Heart right ventricle (tissue), 16 donors: Measurements from ENCODE around the gene PCK1. TPM values are rescaled to one million over a fixed set of nuclear protein-coding genes. Genes with fewer than 3 reads are reported as not detected.

Experiments
- ATAC-seq, 8 donors: fragments of 200-7000 bp; cut with Tn5 transposase; one replicate each; pipeline ENCODE4 v1.9.1; 2020; ENCODE audit warnings: mild to moderate bottlenecking in 8 of 8, moderate library complexity in 8 of 8, moderate number of reproducible peaks in 1 of 8
- DNase-seq, 2 donors: peaks; one replicate each; pipeline ENCODE4 v3.0.0-alpha.2; 2020
- H3K27ac ChIP-seq, 10 donors: fragments of 200-600 bp; sonication (generic) in 2 of 10; one replicate each; pipeline versions ENCODE4 v1.5.0 to v1.8.0; 2020 to 2022; ENCODE audit warnings: mild to moderate bottlenecking in 3 of 10
- H3K27me3 ChIP-seq, 7 donors: fragments of 200-600 bp; one replicate each; pipeline ENCODE4 v1.8.0; 2021 to 2022; ENCODE audit warnings: mild to moderate bottlenecking in 2 of 7
- H3K36me3 ChIP-seq, 9 donors: fragments of 200-600 bp; sonication (generic) in 1 of 9; one replicate each; pipeline versions ENCODE4 v1.5.0 to v1.8.0; 2020 to 2022; ENCODE audit warnings: mild to moderate bottlenecking in 2 of 9
- H3K4me1 ChIP-seq, 9 donors: fragments of 200-600 bp; sonication (generic) in 1 of 9; one replicate each; pipeline versions ENCODE4 v1.5.0 to v1.8.0; 2020 to 2022; ENCODE audit warnings: mild to moderate bottlenecking in 4 of 9
- H3K4me3 ChIP-seq, 10 donors: fragments of 200-600 bp; sonication (generic) in 2 of 10; one replicate each; pipeline versions ENCODE4 v1.5.0 to v1.8.0; 2020 to 2022; ENCODE audit warnings: mild to moderate bottlenecking in 7 of 10, moderate library complexity in 2 of 10
- H3K9me3 ChIP-seq, 11 donors: fragments of 200-600 bp in 10 of 11; sonication (generic) in 2 of 11; one replicate each; pipeline versions ENCODE4 v1.5.0 to v1.8.0; 2013 to 2022; ENCODE audit warnings: mild to moderate bottlenecking in 2 of 11, control low read depth in 1 of 11, moderate library complexity in 1 of 11
- WGBS, 2 donors: extraction: QIAGEN DNeasy Blood & Tissue Kit; methylation state at CpG; one replicate each; pipeline ENCODE4 v1.1.7; 2013; ENCODE audit warnings: inconsistent platforms in 1 of 2; 5-methylcytosine and 5-hydroxymethylcytosine counted together
- intact Hi-C, 10 donors: fragments of 100-400 bp; cut with DNase I; formaldehyde crosslinking; loops; one replicate each; pipeline versions ENCODE4 v1.11.1 to v1.14.2; 2022
- polyA plus RNA-seq, 2 donors: library from polyadenylated mRNA; stranded (reverse); fragments of 200-250 nt; gene quantifications; one replicate each; pipeline ENCODE4 v1.2.3, GENCODE V29; 2013
- total RNA-seq, 10 donors: library from RNA; stranded (reverse); fragmentation: NEBNext Ultra II Directional in 3 of 10; extraction: Animal tissue kit (Norgen Biotek cat#: 25700) in 3 of 10; gene quantifications; one replicate each; pipeline versions ENCODE4 v1.2.1 to v1.2.4, GENCODE V29; 2021 to 2023
- TF ChIP-seq, protein P1 (sequence below), 9 donors: fragments of 200-600 bp; sonication (generic) in 2 of 9; IDR thresholded peaks; one replicate each; pipeline versions ENCODE4 v1.5.0 to v1.8.0; 2021 to 2022; ENCODE audit warnings: antibody characterized with exemption in 9 of 9, mild to moderate bottlenecking in 5 of 9, moderate library complexity in 1 of 9
- donor health status: Arrhythmogenic right ventricular cardiomyopathy.
- donor health status: ischemic (EF 13 %, LVEDD 7.1; RV severe dilation, severe dysfunction).
- donor health status: healthy with polysubstance abuse.
- donor health status: DM: no; HTN: yes; CAD: no.
- donor health status: DM: no; HTN: no; CAD: no.
- donor health status: ischemic (EF 25% LVEDD 6.9; RV normal size, moderate dysfunction).
- donor health status: ischemic (EF 25% LVEDD 5.7; RV mildly dilated, moderate dysfunction).
- donor health status: healthy.
- donor health status: DM: yes; HTN: yes; CAD: no.
- donor health status: Ischemic cardiomyopathy.
- donor health status: ischemic (EF 35%, LVEDD 5.7; RV mildly dilated, moderate dysfunction).
- donor health status: nonischemic (EF 11% LVEDD 7.7; RV severe dilation, severe dysfunction).
- donor health status: DM: yes; HTN: yes; CAD: no.
- donor health status: PGD.
- donor health status: ischemic (EF 29% LVEDD 5.4; RV normal size, mild dysfunction).
- donor health status: nonischemic (EF 23%, LVEDD 6.1; RV moderate dilation, normal function).

PCK1 gene
- total and polyA plus RNA-seq, 12 donors: 0.15 to 8.5 (median 0.72) TPM; not detected in 2

DNA sequence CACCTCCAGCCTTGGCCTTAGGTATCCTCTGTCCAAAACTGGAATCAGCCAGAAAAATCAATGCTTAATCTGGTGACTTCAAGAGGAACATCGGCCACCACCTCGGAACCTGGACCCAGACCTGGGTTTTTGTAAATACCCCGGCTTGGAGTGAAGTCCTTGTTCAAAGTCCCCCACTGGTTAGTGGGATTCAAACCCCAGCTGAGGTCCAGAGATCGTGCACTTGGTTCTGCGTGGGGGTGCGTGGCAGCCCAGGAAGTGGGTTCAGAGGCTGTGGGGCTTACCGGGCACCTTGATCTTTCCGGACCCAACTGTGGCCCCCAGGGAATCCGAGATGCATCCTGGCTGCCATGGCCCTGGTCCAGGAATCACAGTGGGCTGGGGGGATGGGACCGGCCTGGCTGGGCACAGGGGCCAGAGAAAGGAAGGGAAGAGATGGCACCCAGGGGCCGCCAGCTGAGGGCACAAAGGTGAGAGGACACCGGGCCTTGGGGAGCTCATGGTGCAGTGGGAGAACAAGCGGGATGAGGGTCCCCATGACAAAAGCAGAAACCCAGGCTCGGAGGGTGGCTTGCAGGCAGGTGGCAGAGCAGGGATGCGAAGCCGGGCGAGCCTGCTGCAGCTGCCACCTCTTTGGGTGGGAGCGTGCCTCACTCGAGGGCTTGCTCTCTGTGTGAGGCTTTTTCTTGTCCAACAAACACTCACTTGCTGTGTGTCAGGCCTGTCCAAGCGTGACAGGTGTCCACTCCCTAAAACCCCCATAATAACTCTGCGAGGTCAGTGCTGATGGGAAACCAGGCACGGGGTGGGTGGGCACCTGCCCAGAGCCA is 31.6 kb downstream of the PCK1 start:
- TF ChIP-seq, protein P1, sequence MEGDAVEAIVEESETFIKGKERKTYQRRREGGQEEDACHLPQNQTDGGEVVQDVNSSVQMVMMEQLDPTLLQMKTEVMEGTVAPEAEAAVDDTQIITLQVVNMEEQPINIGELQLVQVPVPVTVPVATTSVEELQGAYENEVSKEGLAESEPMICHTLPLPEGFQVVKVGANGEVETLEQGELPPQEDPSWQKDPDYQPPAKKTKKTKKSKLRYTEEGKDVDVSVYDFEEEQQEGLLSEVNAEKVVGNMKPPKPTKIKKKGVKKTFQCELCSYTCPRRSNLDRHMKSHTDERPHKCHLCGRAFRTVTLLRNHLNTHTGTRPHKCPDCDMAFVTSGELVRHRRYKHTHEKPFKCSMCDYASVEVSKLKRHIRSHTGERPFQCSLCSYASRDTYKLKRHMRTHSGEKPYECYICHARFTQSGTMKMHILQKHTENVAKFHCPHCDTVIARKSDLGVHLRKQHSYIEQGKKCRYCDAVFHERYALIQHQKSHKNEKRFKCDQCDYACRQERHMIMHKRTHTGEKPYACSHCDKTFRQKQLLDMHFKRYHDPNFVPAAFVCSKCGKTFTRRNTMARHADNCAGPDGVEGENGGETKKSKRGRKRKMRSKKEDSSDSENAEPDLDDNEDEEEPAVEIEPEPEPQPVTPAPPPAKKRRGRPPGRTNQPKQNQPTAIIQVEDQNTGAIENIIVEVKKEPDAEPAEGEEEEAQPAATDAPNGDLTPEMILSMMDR (IDR thresholded peaks at IDR 0.05): no peak
- peaks cover 0 to 19% (median 4%) of the 10 kb centered on the region in 7 donors for H3K27me3 ChIP-seq
- H3K27ac ChIP-seq: no peak overlapping the region
- ATAC-seq: no peak
- intact Hi-C loops: loop anchor here in 6 of 10 donors (2.0 to 10.0 kb wide), 3 partner anchors 78 to 218 kb away; no protein-coding TSS in a partner anchor
- no peak for DNase-seq
- WGBS, 2 donors: 85 to 86% methylated on average over 22 of the region's 22 CpGs
- no peaks in the 10 kb centered on the region for H3K36me3 ChIP-seq
- no peak overlapping the region for H3K4me3 ChIP-seq
- peaks cover 0 to 14% (median 7%) of the 10 kb centered on the region in 9 donors for H3K4me1 ChIP-seq
- peaks cover 0 to 8% (median 6%) of the 10 kb centered on the region in 11 donors for H3K9me3 ChIP-seq

DNA sequence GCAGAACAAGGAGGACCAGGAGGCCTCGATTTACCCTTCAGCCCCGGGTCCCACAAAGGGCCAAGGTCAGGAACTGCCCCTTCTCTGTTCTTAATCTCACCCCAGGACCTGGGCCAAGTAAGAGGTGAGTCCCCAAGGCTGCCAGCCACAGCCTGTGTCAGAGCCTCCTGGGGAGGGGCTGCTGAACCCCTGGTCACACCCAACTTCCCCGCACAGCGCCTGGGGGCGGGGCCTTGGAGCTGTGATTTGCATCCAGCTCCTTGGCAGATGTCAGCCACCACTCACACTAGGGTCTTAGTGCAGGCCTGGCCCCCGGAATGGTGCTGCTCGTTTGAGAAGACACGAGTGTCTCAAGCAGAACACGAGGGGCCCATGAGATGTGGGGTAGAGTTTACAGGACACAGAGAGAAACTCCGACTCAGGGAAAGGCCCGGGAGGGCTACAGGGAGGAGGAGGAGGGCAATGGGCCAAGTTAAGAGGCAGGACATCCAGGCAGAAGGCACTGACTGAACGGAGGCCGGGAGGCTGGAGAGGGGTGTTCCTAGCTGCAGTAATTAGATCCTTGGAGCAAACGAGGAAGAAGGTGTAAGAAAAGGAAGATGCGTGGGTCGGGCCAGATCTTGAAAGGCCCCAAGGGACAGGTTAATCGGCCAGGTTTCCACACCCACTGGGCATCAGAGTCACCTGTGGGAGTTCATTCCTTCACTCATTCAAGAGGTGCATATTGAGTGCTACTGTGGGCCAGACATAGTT is 32.4 kb downstream of the PCK1 start:
- DNase-seq: no peak
- TF ChIP-seq, protein P1 (IDR thresholded peaks at IDR 0.05): no peak

DNA sequence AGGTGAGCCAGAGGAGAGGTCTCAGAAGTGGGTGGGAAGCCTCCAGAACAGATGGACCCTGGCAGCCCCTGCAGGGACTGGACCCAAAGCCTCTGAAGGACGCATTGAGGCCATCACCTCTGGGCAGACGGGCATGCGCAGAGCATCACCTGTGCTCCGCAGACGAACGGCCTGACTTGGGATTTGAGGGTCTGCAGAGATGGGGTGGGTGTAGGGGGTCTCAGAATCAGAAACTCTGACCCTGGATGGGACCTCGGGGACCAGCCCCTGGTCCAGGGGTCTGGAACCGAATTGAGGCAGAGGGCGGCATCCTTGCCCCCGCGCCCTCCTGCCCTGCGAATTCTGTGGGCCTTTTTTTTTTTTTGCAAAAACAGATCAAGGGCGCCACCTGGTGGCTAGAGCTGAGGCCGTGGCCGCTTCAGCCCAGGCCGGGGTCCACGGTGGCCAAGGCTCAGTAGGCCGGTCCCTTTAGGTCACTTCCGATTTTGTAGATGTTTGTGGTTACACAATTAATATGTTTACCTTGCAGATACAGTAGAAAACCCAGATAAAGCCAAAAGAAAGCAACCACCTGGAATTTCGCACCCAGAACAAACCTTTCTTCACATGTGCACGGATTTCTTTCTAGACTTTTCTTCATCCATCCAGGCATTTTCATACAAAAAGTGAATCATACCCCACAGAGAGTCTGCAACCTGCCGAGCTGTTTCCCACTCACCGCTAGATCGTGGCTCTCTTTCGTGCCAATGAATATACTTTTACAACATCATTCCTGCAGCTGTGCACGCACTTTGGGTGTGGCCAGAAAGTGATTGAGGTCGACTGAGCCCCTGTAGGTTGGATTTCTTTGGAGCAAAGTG is 33.4 kb downstream of the PCK1 start:
- no peaks in the 10 kb centered on the region for H3K36me3 ChIP-seq
- TF ChIP-seq, protein P1 (IDR thresholded peaks at IDR 0.05): peak; percentile 76 to 97 (median 88)
- intact Hi-C loops: loop anchor here (1.0 to 10.0 kb wide), 4 partner anchors 80 to 220 kb away; no protein-coding TSS in a partner anchor
- H3K9me3 ChIP-seq: no peaks in the 10 kb centered on the region
- H3K4me3 ChIP-seq: no peak overlapping the region
- H3K27ac ChIP-seq: no peak overlapping the region
- ATAC-seq (peak in 4 of 8 donors; percentile 35 to 56 (median 46)), DNase-seq (peak; percentile 35 to 61)
- H3K4me1 ChIP-seq: peaks cover 0 to 14% (median 7%) of the 10 kb centered on the region in 9 donors
- peaks cover 0 to 26% (median 4%) of the 10 kb centered on the region in 7 donors for H3K27me3 ChIP-seq
- 37 to 39% methylated on average over 27 of the region's 27 CpGs for WGBS, 2 donors

More for the DNA sequence above, 32.4 kb downstream of the PCK1 start:
- no peaks in the 10 kb centered on the region for H3K9me3 ChIP-seq
- 56 to 63% methylated on average over 17 of the region's 17 CpGs for WGBS, 2 donors
- no peaks in the 10 kb centered on the region for H3K36me3 ChIP-seq
- no peak for ATAC-seq
- no peak overlapping the region for H3K4me3 ChIP-seq
- intact Hi-C loops: loop anchor here in 6 of 10 donors (2.0 to 10.0 kb wide), 3 partner anchors 79 to 219 kb away; no protein-coding TSS in a partner anchor
- no peak overlapping the region for H3K27ac ChIP-seq
- peaks cover 0 to 24% (median 4%) of the 10 kb centered on the region in 7 donors for H3K27me3 ChIP-seq
- H3K4me1 ChIP-seq: peaks cover 0 to 14% (median 7%) of the 10 kb centered on the region in 9 donors
